GM18907 (cell line): ENCODE results near the gene ADAMTSL2.
"Not testable (repeated sequence)": the region's sequence is repeated elsewhere in the genome, so short reads cannot be mapped to it uniquely, and the experiment has no call there.

ENCODE experiments used
- ATAC-seq: cut with Tn5 transposase; IDR thresholded peaks from one replicate; pipeline ENCODE4 v1.9.1; 2021; ENCODE audit warnings: mild to moderate bottlenecking, moderate library complexity; ENCODE audit not compliant: unreplicated experiment

The ADAMTSL2 gene

DNA sequence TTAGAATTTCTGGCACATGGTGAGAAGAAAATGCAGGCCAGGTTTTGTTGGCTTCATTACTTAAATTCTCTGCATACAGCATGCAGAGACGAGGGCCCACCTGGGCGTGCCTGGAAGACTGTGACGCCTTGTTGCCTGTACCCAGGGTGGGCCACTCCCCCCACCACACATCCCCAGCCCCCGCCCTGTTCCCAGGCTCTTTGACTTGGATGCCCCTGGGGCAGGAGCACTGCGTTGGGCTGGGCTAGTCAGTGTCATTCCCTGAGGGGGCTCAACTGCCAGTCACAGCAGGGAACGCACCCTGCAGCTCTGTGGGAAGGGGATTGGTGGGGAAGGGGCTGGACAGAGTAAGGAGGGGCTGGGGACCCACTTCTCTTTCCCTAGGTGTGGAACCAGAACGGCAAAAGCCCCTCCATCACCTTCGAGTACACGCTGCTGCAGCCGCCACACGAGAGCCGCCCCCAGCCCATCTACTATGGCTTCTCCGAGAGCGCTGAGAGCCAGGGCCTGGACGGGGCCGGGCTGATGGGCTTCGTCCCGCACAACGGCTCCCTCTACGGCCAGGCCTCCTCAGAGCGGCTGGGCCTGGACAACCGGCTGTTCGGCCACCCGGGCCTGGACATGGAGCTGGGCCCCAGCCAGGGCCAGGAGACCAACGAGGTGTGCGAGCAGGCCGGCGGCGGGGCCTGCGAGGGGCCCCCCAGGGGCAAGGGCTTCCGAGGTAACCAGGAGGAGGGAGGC, 19.6 kb downstream of the ADAMTSL2 start:
- ATAC-seq = no peak

DNA sequence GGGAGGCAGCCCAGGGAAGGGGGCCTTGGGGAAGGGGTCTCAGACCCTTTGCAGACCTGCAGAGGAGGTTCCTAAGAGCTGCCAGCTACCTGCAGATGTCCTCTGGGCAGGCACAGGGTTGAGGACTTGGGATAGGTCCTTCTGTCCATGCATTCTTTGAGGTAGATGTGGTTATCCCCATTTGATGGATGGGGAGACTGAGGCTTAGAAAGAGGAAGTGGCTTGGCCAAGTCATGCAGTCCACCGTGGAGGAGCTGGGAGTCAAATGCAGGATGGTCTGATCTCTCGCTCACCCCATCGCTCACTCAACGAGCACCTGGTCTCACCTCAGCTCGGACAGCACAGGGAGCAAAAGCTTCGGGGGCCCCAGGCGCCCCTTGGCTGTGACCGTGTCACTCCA, 20.2 kb downstream of the ADAMTSL2 start:
- ATAC-seq = no peak

DNA sequence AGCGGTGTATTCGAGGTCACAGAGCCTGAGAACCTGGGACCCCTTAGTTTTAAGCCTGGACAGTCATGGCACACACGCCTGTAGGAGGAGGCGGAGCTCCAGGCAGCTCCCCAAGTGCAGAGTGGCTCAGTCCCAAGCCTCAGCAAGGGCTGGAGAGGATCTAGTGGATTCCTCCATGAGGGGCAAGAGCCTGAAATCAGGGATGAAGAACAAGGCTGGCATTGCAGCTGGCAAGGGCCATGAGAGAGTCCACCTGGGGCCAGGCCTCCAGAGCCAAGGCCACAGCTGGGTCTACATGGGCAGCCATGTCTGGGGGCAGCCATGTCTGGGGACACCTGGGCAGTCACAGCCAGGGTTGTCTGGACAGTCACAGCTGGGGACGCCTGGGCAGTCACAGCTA, 21.9 kb downstream of the ADAMTSL2 start:
- no peak for ATAC-seq

DNA sequence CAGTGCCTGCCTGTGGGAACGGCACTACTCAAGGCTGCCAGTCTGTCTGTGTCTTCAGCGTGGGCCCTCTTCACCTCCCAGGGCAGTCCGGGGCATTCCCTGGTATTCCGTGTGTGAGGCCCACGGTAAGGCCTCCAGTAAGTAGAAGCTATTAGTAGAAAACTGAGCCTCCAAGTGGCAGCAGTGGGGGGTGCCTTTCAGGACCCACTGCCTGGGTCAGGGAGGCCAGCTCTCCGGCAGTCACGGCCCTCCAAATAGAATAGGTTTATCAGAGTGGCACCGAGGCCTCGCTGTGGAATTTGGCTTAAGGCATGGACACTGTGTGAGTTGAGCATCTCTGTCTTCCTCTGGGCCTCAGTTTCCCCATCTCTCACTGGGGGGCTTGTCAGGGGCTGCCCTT, 23.1 kb downstream of the ADAMTSL2 start:
- ATAC-seq = no peak

DNA sequence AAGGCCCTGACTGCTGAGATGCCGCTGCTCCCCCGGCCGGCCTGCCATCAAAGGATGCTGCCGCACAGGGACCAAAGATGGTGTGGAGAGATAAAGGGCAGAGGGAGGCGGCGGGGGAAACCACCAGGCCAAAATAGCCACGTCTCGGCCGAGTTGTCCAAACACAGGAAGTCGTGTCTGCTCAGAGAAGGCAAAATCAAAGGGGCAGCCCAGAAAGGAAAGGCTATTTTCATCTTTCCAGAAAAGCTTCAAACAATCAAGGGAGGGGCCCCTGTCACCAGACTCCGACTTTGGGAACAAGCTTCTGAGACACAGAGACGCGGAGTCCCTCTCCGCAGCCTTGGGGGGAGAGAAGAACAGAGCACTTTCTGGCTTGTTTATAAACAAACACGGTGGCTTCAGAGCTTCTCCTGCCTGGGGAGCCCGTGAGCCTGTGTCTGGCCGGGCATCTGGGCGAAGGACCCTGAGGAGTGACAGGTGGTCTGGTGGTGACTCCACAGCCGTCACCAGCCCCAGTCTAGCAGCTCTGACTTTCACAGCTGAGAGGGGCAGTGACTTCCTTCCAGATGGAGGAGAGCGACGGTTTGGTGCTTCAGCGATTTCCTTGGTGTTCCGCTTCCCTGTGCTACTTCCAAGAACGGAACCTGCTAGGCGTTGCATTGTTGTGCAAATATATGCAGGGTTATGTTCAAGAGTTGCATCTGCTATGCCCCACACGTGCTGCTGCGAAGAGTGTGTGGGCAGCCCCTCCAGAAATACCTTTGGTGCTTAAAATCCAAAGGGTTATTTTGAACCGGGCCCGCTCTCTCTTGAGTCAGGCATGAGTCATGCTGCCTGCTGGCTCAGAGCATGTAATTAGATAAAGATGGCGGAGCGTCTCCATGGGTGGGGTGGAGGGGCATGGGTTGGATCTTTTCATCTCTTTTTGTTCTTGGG, 24.0 kb downstream of the ADAMTSL2 start:
- no peak for ATAC-seq

DNA sequence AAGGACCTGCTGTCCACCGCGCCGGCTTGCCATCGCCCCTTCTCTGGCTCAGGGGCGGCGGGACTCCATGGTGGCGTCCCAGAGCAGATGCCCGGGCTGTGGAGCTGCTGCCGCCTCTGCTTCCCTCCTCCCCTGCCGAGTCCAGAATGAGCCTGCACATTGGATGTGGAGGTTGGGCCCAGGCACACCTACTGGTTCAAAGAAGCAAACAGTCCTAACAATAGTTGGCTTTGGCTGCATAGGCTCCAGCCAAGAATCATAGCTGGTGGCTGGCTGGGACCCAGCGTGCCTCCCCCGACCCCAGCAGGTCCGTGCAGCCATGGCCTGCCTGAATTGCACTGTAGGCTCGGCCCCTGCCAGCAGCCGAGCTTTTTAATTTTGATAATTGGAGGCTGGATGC, 25.8 kb downstream of the ADAMTSL2 start:
- no peak for ATAC-seq

DNA sequence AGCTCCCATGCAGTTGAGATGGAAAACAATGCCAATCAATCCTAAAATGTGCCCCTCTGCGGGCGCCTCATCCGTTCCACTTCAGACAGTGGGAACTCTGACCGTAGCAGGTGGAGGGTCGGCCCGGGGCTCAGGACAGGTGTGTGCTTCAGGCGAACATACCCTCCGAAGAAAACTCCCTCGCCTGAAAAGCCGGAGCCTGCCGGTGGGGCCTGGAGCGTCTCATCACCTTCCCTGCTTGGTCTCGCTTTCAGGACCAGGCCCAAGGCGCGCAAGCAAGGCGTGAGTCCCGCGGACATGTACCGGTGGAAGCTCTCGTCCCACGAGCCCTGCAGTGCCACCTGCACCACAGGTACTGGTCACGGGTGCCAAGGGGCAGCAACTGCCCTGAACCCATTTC, 26.4 kb downstream of the ADAMTSL2 start:
- no peak for ATAC-seq

DNA sequence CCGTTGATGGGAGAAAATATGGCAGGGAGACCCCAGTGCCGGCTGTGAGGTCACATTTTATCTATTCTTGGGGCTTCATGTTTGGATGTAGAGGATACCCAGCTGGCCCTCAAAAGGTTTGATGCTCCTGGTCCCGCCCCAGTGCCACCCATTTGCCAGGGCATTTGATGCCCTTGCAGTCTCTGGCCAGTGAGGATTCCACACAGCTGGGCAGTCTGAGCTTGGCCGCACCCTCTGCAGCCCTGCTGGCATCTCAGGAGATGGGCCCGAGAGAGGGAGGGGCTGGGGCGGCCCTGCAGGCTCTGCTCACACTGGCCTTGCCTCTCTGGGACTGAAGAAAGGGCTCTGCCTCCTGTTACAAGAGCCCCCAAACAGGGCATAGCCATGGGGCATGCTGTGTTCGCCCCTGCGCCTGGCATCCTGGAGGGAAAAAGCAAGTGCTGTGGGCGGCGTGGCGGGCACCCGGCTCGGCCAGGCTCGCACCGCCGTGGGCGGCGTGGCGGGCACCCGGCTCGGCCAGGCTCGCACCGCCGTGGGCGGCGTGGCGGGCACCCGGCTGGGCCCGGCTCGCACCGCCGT, 27.6 kb downstream of the ADAMTSL2 start:
- ATAC-seq = no peak

DNA sequence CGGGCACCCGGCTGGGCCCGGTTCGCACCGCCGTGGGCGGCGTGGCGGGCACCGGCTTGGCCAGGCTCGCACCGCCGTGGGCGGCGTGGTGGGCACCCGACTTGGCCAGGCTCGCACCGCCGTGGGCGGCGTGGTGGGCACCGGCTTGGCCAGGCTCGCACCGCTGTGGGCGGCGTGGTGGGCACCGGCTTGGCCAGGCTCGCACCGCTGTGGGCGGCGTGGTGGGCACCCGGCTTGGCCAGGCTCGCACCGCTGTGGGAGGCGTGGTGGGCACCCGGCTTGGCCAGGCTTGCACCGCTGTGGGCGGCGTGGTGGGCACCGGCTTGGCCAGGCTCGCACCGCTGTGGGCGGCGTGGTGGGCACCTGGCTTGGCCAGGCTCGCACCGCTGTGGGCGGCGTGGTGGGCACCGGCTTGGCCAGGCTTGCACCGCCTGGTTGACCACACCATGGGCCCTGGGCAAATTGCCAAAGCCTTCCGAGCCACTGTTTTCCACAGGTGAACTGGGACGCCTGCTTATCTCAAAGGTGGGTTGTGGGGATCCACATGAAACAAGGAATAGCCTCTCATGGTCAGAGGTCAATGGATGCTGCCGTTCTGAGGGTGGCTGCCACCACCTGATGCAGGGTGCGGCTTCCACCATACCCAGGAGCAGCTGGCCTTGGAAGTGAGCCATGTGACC, 28.2 kb downstream of the ADAMTSL2 start:
- no peak for ATAC-seq

DNA sequence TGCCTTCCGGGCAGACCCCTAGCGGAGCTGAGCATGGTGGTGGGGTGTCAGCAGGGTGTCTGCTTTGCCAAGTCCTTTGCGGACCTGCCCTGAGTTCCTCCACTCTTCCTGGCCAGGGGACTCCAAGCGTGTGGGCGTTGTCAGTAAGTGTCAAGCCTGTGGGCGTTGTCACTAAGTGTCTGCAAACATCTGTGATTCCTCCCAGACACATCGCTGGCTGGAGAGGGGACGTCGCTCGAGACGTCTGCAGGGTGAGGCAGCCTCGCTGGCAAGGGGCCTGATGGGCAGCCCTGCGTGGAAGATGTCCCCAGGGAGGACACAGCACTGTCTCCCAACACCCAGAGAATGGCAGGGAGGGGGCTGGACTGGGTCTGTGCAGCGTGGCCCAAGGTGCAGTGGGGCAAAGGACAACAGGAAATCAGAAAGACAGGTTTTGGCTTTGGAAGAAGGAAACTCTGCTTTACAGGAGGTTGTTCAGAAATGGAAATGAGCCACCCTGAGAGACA, 28.8 kb downstream of the ADAMTSL2 start:
- no peak for ATAC-seq

DNA sequence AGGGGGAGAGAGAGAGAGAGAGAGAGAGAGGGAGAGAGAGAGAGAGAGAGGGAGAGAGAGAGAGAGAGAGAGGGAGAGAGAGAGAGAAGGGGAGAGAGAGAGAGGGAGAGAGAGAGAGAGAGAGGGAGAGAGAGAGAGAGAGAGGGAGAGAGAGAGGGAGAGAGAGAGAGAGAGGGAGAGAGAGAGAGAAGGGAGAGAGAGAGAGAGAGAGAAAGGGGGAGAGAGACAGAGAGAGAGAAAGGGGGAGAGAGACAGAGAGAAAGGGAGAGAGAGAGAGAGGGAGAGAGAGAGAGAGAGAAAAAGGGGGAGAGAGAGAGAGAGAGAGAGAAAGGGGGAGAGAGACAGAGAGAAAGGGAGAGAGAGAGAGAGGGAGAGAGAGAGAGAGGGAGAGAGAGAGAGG, 29.3 kb downstream of the ADAMTSL2 start:
- not testable (repeated sequence) for ATAC-seq

DNA sequence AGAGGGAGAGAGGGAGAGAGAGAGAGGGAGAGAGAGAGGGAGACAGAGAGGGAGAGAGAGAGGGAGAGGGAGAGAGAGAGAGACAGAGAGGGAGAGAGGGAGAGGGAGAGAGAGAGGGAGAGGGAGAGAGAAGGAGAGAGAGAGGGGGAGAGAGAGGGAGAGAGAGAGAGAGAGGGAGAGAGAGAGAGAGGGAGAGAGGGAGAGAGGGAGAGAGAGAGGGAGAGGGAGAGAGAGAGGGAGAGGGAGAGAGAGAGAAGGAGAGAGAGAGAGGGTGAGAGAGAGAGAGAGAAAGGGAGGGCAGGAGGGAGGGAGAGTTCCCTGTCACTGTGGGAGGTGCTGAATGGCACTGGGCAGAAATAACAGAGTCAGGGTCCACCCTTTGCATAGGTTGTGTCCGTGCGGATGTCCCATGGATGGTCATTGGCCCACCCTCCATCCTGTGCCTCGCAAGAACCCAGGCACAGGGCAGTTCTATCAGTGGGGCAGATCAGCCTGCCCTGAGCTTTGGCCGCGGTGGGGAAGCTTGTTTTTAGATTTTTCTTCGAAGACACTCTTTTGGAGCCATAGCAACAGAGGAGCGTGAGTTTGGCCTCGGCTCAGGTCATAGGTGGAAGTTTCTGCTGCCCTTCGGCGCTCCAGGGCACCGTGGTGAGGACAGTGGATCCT, 30.1 kb downstream of the ADAMTSL2 start:
- ATAC-seq = no peak

DNA sequence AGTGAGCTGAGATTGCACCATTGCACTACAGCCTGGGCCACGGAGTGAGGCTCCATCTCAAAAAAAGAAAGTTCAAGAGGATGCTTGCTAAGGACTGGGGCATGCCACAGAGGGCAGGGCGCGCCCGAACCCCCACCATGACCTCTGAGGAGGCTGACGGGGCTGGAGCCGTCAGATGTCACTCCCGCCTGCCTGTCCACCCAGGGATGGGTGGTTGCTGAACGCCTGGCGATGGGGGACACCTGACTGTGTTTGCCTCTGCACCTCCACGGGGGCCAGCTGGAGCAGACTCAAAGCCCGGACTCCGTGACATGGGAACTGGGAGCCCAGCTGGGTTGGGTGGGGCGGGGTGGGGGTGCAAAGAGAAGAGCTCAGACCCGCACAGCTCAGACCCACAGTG, 31.9 kb downstream of the ADAMTSL2 start:
- ATAC-seq = no peak

DNA sequence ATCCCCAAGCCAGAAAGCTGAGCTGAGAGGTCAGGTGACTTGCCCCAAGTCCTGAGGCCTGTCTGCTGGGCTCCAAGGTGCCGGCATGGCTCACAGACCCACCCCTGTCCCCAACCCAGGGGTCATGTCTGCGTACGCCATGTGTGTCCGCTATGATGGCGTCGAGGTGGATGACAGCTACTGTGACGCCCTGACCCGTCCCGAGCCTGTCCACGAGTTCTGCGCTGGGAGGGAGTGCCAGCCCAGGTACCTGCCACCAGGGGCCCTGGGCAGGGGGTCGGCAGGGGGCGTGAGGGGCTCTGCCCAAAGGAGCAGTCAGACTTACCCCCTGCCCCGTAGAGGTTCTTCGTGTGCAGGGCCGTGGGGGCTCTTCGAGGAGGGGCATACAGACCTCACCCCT, 32.3 kb downstream of the ADAMTSL2 start:
- no peak for ATAC-seq

DNA sequence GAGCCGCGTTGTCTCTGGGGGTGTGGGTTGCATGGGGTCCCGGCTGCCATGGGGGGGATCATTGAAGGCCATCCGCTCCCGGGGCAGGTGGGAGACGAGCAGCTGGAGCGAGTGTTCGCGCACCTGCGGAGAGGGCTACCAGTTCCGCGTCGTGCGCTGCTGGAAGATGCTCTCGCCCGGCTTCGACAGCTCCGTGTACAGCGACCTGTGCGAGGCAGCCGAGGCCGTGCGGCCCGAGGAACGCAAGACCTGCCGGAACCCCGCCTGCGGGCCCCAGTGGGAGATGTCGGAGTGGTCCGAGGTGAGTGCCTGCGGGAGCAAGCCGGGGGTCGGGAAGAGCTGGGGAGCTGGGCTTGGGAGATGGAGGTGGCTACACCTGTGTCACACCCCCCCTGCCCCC, 33.7 kb downstream of the ADAMTSL2 start:
- ATAC-seq = no peak

DNA sequence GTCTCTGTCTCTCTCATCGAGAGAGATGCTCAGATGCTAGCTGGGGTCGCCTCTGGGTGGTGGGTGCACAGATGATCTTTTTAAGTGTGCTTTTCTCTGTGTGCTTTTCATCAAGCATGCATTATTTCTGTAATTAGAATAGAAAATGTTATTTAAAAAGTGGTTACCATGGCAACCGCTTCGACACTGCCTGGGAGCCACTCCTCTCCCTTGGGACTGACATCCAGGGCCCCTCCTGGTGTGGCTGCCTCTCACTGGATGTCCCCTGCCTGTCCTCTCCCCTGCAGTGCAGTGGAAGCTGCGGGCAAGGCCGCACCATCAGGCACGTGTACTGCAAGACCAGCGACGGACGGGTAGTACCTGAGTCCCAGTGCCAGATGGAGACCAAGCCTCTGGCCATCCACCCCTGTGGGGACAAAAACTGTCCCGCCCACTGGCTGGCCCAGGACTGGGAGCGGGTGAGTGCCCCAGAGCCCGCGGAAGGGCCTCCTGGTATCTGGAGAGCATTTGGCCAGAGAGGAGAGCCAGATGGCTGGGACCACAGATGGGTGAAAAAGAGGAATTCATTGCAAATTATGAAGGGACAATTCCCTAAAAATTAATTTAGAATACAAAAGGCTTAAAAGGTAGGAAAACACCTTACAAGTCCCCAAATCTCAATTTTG, 34.7 kb downstream of the ADAMTSL2 start:
- ATAC-seq = no peak

DNA sequence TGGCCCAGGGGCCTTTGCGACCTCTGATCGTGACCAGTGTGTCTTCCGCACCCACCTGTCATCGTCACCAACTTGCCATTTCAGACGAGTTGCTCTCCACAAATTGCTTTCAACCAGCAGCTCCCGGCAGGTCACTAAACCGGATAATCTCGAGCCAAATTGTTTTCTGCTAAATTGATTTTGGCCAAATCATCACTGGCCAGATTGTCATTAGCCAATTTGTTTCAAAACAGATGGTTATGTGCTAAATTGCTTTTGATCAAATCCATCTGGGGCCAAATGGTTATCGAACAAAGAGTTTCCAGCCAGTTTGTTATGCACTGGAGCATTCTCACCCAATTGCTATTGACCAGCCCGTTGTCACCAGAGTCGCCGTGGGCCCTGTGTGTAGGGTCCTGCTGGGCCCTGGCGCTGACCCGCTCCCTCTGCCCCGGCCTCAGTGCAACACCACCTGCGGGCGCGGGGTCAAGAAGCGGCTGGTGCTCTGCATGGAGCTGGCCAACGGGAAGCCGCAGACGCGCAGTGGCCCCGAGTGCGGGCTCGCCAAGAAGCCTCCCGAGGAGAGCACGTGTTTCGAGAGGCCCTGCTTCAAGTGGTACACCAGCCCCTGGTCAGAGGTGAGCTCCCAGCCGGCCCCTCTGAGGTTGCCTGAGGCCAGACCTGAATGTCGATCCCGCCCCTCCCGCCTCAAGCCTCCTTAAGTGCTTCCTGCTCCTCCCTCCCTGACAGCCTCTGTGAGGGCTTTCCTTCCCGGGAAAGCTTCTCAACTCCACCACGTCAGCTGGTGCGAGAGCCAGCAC, 35.6 kb downstream of the ADAMTSL2 start:
- no peak for ATAC-seq

DNA sequence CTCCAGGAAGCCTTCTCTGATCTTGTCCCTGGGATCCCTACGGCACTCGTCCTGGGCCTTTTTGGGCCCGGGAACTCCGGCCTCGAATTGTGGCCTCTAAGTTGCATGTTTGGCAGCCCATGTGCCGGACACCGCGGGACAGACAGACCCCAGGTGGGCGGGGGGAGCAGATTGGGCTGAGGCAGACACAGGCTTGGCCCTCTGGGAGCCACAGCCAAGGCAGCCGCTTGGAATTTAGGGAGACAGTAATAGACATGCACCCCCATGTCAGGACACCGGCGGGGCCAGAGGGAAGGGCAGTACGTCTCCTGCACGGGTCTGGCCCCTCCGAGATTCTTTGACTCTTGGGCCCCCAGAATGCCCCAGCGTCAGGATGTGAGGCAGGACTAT, 36.2 kb downstream of the ADAMTSL2 start:
- ATAC-seq = no peak

DNA sequence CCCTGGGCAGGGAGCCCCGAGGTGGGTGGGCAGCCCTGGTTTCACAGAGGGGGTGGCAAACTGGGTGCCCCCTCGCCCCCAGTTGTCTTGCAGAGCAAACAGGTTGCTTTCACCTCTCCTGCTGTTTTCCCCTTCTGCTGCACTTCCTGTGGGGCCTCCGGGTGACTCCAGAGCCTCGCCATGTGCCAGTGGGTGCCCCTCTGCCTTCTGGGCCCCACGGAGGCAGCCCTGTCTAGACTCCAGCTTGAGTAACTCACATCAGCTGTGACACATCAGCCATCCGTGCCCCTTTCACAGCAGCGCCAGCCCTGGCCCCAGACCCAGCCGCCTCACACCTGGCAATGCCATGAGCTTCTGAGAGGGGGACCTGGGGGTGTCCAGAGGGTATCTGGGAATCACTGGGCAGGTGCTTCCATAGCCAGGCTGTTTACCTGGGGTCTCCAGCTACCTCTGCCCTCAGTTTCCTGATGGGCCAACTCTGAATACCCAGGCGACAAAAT, 36.9 kb downstream of the ADAMTSL2 start:
- ATAC-seq = no peak
